GM19239 (cell line): Measurements from ENCODE around the gene POLR3A.
"Not testable (repeated sequence)": the region's sequence is repeated elsewhere in the genome, so short reads cannot be mapped to it uniquely, and the experiment has no call there.

Source experiments
- DNase-seq: peaks from one replicate; pipeline ENCODE4 v3.0.0; 2011; ENCODE audit warnings: low spot score; ENCODE audit not compliant: insufficient read length
- FAIRE-seq: peaks from 2 replicates; lab custom pipeline; 2011; peaks lifted over from hg19 to GRCh38; lab: Jason Lieb, UNC

Gene POLR3A

GRCh38 chr10:78025685-78026364, 3.5 kb downstream of the POLR3A start:
- DNase-seq (no peak), FAIRE-seq (no peak)

- FAIRE-seq: no peak
- no peak for DNase-seq
These were observed 5.6 kb downstream of the POLR3A start for GRCh38 chr10:78023741-78024140.

- DNase-seq (no peak), FAIRE-seq (no peak)
These were observed 8.1 kb downstream of the POLR3A start for GRCh38 chr10:78021201-78021600.

- DNase-seq (no peak), FAIRE-seq (no peak)
These were observed 10.1 kb downstream of the POLR3A start for GRCh38 chr10:78019264-78019663.

- no peak for DNase-seq
- no peak for FAIRE-seq
These were observed 11.5 kb downstream of the POLR3A start for GRCh38 chr10:78017856-78018255.

- FAIRE-seq: no peak
- no peak for DNase-seq
These were observed 13.8 kb downstream of the POLR3A start for GRCh38 chr10:78015546-78015945.

- DNase-seq (no peak), FAIRE-seq (no peak)
These were observed 15.8 kb downstream of the POLR3A start for GRCh38 chr10:78013564-78013963.

- FAIRE-seq: no peak
- no peak for DNase-seq
These were observed 18.2 kb downstream of the POLR3A start for GRCh38 chr10:78011065-78011464.

GRCh38 chr10:78010278-78010677, 19.0 kb downstream of the POLR3A start:
- FAIRE-seq (no peak), DNase-seq (no peak)

GRCh38 chr10:78009662-78010061, 19.7 kb downstream of the POLR3A start:
- DNase-seq (no peak), FAIRE-seq (no peak)

- DNase-seq (no peak), FAIRE-seq (no peak)
These were observed 22.1 kb downstream of the POLR3A start for GRCh38 chr10:78007172-78007571.

GRCh38 chr10:78004215-78005026, 24.9 kb downstream of the POLR3A start:
- DNase-seq: no peak
- no peak for FAIRE-seq

- DNase-seq (no peak), FAIRE-seq (no peak)
These were observed 26.6 kb downstream of the POLR3A start for GRCh38 chr10:78002541-78003288.

- FAIRE-seq (no peak), DNase-seq (no peak)
These were observed 28.3 kb downstream of the POLR3A start for GRCh38 chr10:78000956-78001472.

GRCh38 chr10:78000206-78000605, 29.1 kb downstream of the POLR3A start:
- no peak for FAIRE-seq

GRCh38 chr10:77998780-77999179, 30.5 kb downstream of the POLR3A start:
- FAIRE-seq, DNase-seq: not testable (repeated sequence)

More at GRCh38 chr10:78000206-78000605, 29.1 kb downstream of the POLR3A start:
- DNase-seq: no peak

GRCh38 chr10:77993620-77994019, 35.7 kb downstream of the POLR3A start:
- no peak for FAIRE-seq

GRCh38 chr10:77989081-77989724, 40.1 kb downstream of the POLR3A start:
- FAIRE-seq (no peak), DNase-seq (no peak)

More at GRCh38 chr10:77993620-77994019, 35.7 kb downstream of the POLR3A start:
- DNase-seq: no peak

GRCh38 chr10:77987671-77988255, 41.6 kb downstream of the POLR3A start:
- FAIRE-seq: no peak
- DNase-seq: no peak

- DNase-seq (no peak), FAIRE-seq (no peak)
These were observed 44.3 kb downstream of the POLR3A start for GRCh38 chr10:77984986-77985385.
